22Rv1 (cell line): ENCODE results near the gene RRAS2.

Experiments
- ZFX ChIP-seq: fragments of 450-650 bp; IDR thresholded peaks from 2 replicates; pipeline ENCODE4 v1.6.1; 2017; ENCODE audit warnings: antibody characterized with exemption, borderline replicate concordance
- TF ChIP-seq, protein P1 (sequence below): fragments of 450-650 bp; IDR thresholded peaks from 2 replicates; pipeline ENCODE4 v1.5.1; 2017; ENCODE audit warnings: mild to moderate bottlenecking

DNA sequence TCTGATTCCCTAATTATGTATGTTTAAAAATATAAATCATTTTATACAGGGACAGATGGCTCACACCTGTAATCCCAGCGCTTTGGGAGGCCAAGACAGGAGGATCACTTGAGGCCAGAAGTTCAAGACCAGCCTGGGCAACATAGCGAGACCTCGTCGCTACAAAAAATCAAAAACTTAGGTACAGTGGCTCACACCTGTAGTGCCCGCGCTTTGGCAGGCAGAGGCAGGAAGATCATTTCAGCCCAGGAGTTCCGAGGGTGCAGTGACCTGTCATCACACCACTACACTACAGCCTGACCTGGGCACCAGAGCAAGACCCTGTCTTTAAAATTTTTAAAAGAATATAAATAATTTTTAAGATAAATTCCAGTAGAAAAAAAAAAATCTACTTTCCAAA, 11.5 kb downstream of the RRAS2 start:
- TF ChIP-seq ZFX, result no peak
- TF ChIP-seq, protein P1, sequence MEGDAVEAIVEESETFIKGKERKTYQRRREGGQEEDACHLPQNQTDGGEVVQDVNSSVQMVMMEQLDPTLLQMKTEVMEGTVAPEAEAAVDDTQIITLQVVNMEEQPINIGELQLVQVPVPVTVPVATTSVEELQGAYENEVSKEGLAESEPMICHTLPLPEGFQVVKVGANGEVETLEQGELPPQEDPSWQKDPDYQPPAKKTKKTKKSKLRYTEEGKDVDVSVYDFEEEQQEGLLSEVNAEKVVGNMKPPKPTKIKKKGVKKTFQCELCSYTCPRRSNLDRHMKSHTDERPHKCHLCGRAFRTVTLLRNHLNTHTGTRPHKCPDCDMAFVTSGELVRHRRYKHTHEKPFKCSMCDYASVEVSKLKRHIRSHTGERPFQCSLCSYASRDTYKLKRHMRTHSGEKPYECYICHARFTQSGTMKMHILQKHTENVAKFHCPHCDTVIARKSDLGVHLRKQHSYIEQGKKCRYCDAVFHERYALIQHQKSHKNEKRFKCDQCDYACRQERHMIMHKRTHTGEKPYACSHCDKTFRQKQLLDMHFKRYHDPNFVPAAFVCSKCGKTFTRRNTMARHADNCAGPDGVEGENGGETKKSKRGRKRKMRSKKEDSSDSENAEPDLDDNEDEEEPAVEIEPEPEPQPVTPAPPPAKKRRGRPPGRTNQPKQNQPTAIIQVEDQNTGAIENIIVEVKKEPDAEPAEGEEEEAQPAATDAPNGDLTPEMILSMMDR, result no peak
